ENCODE results near the gene ERC2.

GRCh38 chr3:55557549-55557948 lies 910.7 kb downstream of the ERC2 start:
- TF ChIP-seq MAX (IDR thresholded peaks at IDR 0.05) (no peak), ZBTB7A (IDR thresholded peaks at IDR 0.05; ENCODE audit: low read depth) (no peak)

Measured in Ishikawa (cell line).